ENCODE results near the gene HAPLN1. TPM values are rescaled to one million over a fixed set of nuclear protein-coding genes. Genes with fewer than 3 reads are reported as not detected.

The HAPLN1 gene
- total RNA-seq, 1 experiment from 2014 or later: not detected

- H3K9me2 ChIP-seq (replicated peaks; ENCODE audit: insufficient read depth, low read length): no peaks in the 10 kb centered on the region
- H3K9ac ChIP-seq (ENCODE audit: low read length): no peak overlapping the region
- no peak overlapping the region for H2AFZ ChIP-seq (ENCODE audit: low read length)
- DNase-seq: no peak
- no peak overlapping the region for H3K4me2 ChIP-seq (ENCODE audit: low read depth, low read length, poor library complexity, severe bottlenecking)
- no peaks in the 10 kb centered on the region for H3K4me1 ChIP-seq (ENCODE audit: low read length)
- no peaks in the 10 kb centered on the region for H4K20me1 ChIP-seq (ENCODE audit: insufficient read depth, low read depth, low read length)
- H3K79me2 ChIP-seq (ENCODE audit: low read length): no peaks in the 10 kb centered on the region
- no peaks in the 10 kb centered on the region for H3K36me3 ChIP-seq (ENCODE audit: insufficient read depth, low read length)
- no peak overlapping the region for H3K27ac ChIP-seq (ENCODE audit: low read length)
- no peak overlapping the region for H3K4me3 ChIP-seq (ENCODE audit: low read length)
- H3K27me3 ChIP-seq (ENCODE audit: low read length): no peaks in the 10 kb centered on the region
- H3K9me3 ChIP-seq (ENCODE audit: low read length): no peaks in the 10 kb centered on the region
These were observed 66.1 kb downstream of the HAPLN1 start for GRCh38 chr5:83654427-83654994.

DNA sequence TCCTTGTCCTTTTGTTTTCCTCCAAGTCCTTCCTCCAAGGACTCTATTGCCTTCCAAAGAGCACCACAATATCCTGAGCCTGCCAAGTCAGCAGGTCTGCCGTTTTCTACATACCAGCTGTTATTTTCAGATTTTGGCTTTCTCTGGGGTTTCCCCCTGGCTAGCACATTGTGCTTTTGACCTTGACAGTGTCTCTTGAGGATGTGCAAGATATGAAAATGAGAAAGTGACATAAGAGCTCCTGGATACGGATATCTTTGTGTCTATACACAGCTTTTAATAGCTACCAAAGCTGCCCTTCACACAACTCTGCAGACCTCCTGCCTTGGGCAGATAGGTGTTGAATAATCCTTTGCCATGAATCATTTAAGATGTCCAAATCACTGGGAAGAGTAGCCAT is 67.0 kb downstream of the HAPLN1 start:
- H3K4me1 ChIP-seq (ENCODE audit: low read length): no peaks in the 10 kb centered on the region
- DNase-seq: no peak

GRCh38 chr5:83645936-83646335 is 74.7 kb downstream of the HAPLN1 start:
- Histone ChIP-seq H3K79me2 (ENCODE audit: low read length) (no peaks in the 10 kb centered on the region), H3K9me3 (ENCODE audit: low read length) (no peaks in the 10 kb centered on the region), H3K4me2 (ENCODE audit: low read depth, low read length, poor library complexity, severe bottlenecking) (no peak overlapping the region), H3K9ac (ENCODE audit: low read length) (no peak overlapping the region), H3K36me3 (ENCODE audit: insufficient read depth, low read length) (no peaks in the 10 kb centered on the region), H3K4me3 (ENCODE audit: low read length) (no peak overlapping the region), H4K20me1 (ENCODE audit: insufficient read depth, low read depth, low read length) (no peaks in the 10 kb centered on the region), H2AFZ (ENCODE audit: low read length) (no peak overlapping the region), H3K27ac (ENCODE audit: low read length) (no peak overlapping the region), H3K27me3 (ENCODE audit: low read length) (no peaks in the 10 kb centered on the region), H3K9me2 (replicated peaks; ENCODE audit: insufficient read depth, low read length) (no peaks in the 10 kb centered on the region), H3K4me1 (ENCODE audit: low read length) (no peaks in the 10 kb centered on the region)
- DNase-seq: no peak

More for the DNA sequence above, 67.0 kb downstream of the HAPLN1 start:
- no peak overlapping the region for H2AFZ ChIP-seq (ENCODE audit: low read length)
- H3K79me2 ChIP-seq (ENCODE audit: low read length): no peaks in the 10 kb centered on the region
- H3K4me3 ChIP-seq (ENCODE audit: low read length): no peak overlapping the region
- no peak overlapping the region for H3K27ac ChIP-seq (ENCODE audit: low read length)
- no peak overlapping the region for H3K4me2 ChIP-seq (ENCODE audit: low read depth, low read length, poor library complexity, severe bottlenecking)
- H3K36me3 ChIP-seq (ENCODE audit: insufficient read depth, low read length): no peaks in the 10 kb centered on the region
- no peaks in the 10 kb centered on the region for H3K9me3 ChIP-seq (ENCODE audit: low read length)
- no peaks in the 10 kb centered on the region for H4K20me1 ChIP-seq (ENCODE audit: insufficient read depth, low read depth, low read length)
- H3K27me3 ChIP-seq (ENCODE audit: low read length): no peaks in the 10 kb centered on the region
- H3K9me2 ChIP-seq (replicated peaks; ENCODE audit: insufficient read depth, low read length): no peaks in the 10 kb centered on the region
- H3K9ac ChIP-seq (ENCODE audit: low read length): no peak overlapping the region

DNA sequence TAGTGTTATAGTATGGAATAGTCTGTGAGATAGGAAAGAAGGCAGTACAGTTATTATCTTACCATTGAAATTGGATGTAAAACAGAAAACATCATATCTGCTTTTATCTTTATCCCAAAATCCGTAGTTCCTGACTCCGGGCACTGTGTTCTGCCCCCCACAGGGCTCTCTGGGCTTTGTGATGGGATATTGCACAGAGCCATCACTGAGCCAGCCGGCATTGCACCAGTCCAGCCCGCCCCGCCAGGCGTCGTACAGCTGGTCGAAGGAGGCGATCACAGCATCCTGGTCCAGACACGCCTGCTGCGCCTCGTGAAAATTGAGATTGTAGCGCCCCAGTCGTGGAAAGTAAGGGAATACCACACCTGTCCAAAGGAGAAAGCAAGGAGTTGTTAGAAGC is 76.4 kb downstream of the HAPLN1 start:
- no peak overlapping the region for H3K4me3 ChIP-seq (ENCODE audit: low read length)
- no peaks in the 10 kb centered on the region for H3K9me3 ChIP-seq (ENCODE audit: low read length)
- H3K4me2 ChIP-seq (ENCODE audit: low read depth, low read length, poor library complexity, severe bottlenecking): no peak overlapping the region

GRCh38 chr5:83641946-83642345 is 78.7 kb downstream of the HAPLN1 start:
- no peaks in the 10 kb centered on the region for H3K27me3 ChIP-seq (ENCODE audit: low read length)
- H4K20me1 ChIP-seq (ENCODE audit: insufficient read depth, low read depth, low read length): no peaks in the 10 kb centered on the region
- no peak overlapping the region for H3K4me3 ChIP-seq (ENCODE audit: low read length)
- no peaks in the 10 kb centered on the region for H3K4me1 ChIP-seq (ENCODE audit: low read length)
- H3K9ac ChIP-seq (ENCODE audit: low read length): no peak overlapping the region
- DNase-seq: no peak
- H3K27ac ChIP-seq (ENCODE audit: low read length): no peak overlapping the region
- H3K36me3 ChIP-seq (ENCODE audit: insufficient read depth, low read length): no peaks in the 10 kb centered on the region
- no peaks in the 10 kb centered on the region for H3K79me2 ChIP-seq (ENCODE audit: low read length)
- H3K4me2 ChIP-seq (ENCODE audit: low read depth, low read length, poor library complexity, severe bottlenecking): no peak overlapping the region
- H3K9me2 ChIP-seq (replicated peaks; ENCODE audit: insufficient read depth, low read length): no peaks in the 10 kb centered on the region
- no peaks in the 10 kb centered on the region for H3K9me3 ChIP-seq (ENCODE audit: low read length)
- H2AFZ ChIP-seq (ENCODE audit: low read length): no peak overlapping the region

More for the DNA sequence above, 76.4 kb downstream of the HAPLN1 start:
- Histone ChIP-seq H3K36me3 (ENCODE audit: insufficient read depth, low read length) (no peaks in the 10 kb centered on the region), H2AFZ (ENCODE audit: low read length) (no peak overlapping the region), H3K79me2 (ENCODE audit: low read length) (no peaks in the 10 kb centered on the region), H3K27me3 (ENCODE audit: low read length) (no peaks in the 10 kb centered on the region), H3K27ac (ENCODE audit: low read length) (no peak overlapping the region), H4K20me1 (ENCODE audit: insufficient read depth, low read depth, low read length) (no peaks in the 10 kb centered on the region), H3K9ac (ENCODE audit: low read length) (no peak overlapping the region), H3K9me2 (replicated peaks; ENCODE audit: insufficient read depth, low read length) (no peaks in the 10 kb centered on the region), H3K4me1 (ENCODE audit: low read length) (no peaks in the 10 kb centered on the region)
- no peak for DNase-seq

- Histone ChIP-seq H3K9me3 (ENCODE audit: low read length) (no peaks in the 10 kb centered on the region), H3K9ac (ENCODE audit: low read length) (no peak overlapping the region), H2AFZ (ENCODE audit: low read length) (no peak overlapping the region), H4K20me1 (ENCODE audit: insufficient read depth, low read depth, low read length) (no peaks in the 10 kb centered on the region), H3K4me2 (ENCODE audit: low read depth, low read length, poor library complexity, severe bottlenecking) (no peak overlapping the region), H3K4me1 (ENCODE audit: low read length) (no peaks in the 10 kb centered on the region), H3K36me3 (ENCODE audit: insufficient read depth, low read length) (no peaks in the 10 kb centered on the region), H3K27me3 (ENCODE audit: low read length) (no peaks in the 10 kb centered on the region), H3K79me2 (ENCODE audit: low read length) (no peaks in the 10 kb centered on the region), H3K4me3 (ENCODE audit: low read length) (no peak overlapping the region), H3K27ac (ENCODE audit: low read length) (no peak overlapping the region), H3K9me2 (replicated peaks; ENCODE audit: insufficient read depth, low read length) (no peaks in the 10 kb centered on the region)
- DNase-seq: no peak
These were observed 80.7 kb downstream of the HAPLN1 start for GRCh38 chr5:83639911-83640310.

- Histone ChIP-seq H3K27me3 (ENCODE audit: low read length) (no peaks in the 10 kb centered on the region), H3K9me3 (ENCODE audit: low read length) (no peaks in the 10 kb centered on the region), H3K4me2 (ENCODE audit: low read depth, low read length, poor library complexity, severe bottlenecking) (no peak overlapping the region), H4K20me1 (ENCODE audit: insufficient read depth, low read depth, low read length) (no peaks in the 10 kb centered on the region), H3K4me3 (ENCODE audit: low read length) (no peak overlapping the region), H3K79me2 (ENCODE audit: low read length) (no peaks in the 10 kb centered on the region), H3K9me2 (replicated peaks; ENCODE audit: insufficient read depth, low read length) (no peaks in the 10 kb centered on the region), H3K4me1 (ENCODE audit: low read length) (no peaks in the 10 kb centered on the region), H3K27ac (ENCODE audit: low read length) (no peak overlapping the region), H3K36me3 (ENCODE audit: insufficient read depth, low read length) (no peaks in the 10 kb centered on the region), H2AFZ (ENCODE audit: low read length) (no peak overlapping the region), H3K9ac (ENCODE audit: low read length) (no peak overlapping the region)
- DNase-seq: no peak
These were observed 84.5 kb downstream of the HAPLN1 start for GRCh38 chr5:83636156-83636555.

- no peak overlapping the region for H3K4me3 ChIP-seq (ENCODE audit: low read length)
These were observed 87.4 kb downstream of the HAPLN1 start for GRCh38 chr5:83633285-83633684.

GRCh38 chr5:83632874-83633273 is 87.8 kb downstream of the HAPLN1 start:
- Histone ChIP-seq H3K27ac (ENCODE audit: low read length) (no peak overlapping the region), H3K4me1 (ENCODE audit: low read length) (no peaks in the 10 kb centered on the region), H3K79me2 (ENCODE audit: low read length) (no peaks in the 10 kb centered on the region), H3K4me2 (ENCODE audit: low read depth, low read length, poor library complexity, severe bottlenecking) (no peak overlapping the region), H3K27me3 (ENCODE audit: low read length) (no peaks in the 10 kb centered on the region), H3K4me3 (ENCODE audit: low read length) (no peak overlapping the region), H3K9me3 (ENCODE audit: low read length) (no peaks in the 10 kb centered on the region), H3K9me2 (replicated peaks; ENCODE audit: insufficient read depth, low read length) (no peaks in the 10 kb centered on the region), H4K20me1 (ENCODE audit: insufficient read depth, low read depth, low read length) (no peaks in the 10 kb centered on the region), H3K36me3 (ENCODE audit: insufficient read depth, low read length) (no peaks in the 10 kb centered on the region), H2AFZ (ENCODE audit: low read length) (no peak overlapping the region), H3K9ac (ENCODE audit: low read length) (no peak overlapping the region)
- DNase-seq: no peak

More at GRCh38 chr5:83633285-83633684, 87.4 kb downstream of the HAPLN1 start:
- no peaks in the 10 kb centered on the region for H4K20me1 ChIP-seq (ENCODE audit: insufficient read depth, low read depth, low read length)
- no peaks in the 10 kb centered on the region for H3K9me3 ChIP-seq (ENCODE audit: low read length)
- H3K27ac ChIP-seq (ENCODE audit: low read length): no peak overlapping the region
- no peaks in the 10 kb centered on the region for H3K27me3 ChIP-seq (ENCODE audit: low read length)
- H2AFZ ChIP-seq (ENCODE audit: low read length): no peak overlapping the region
- H3K9ac ChIP-seq (ENCODE audit: low read length): no peak overlapping the region
- no peak overlapping the region for H3K4me2 ChIP-seq (ENCODE audit: low read depth, low read length, poor library complexity, severe bottlenecking)
- no peaks in the 10 kb centered on the region for H3K36me3 ChIP-seq (ENCODE audit: insufficient read depth, low read length)
- no peaks in the 10 kb centered on the region for H3K4me1 ChIP-seq (ENCODE audit: low read length)
- no peaks in the 10 kb centered on the region for H3K79me2 ChIP-seq (ENCODE audit: low read length)
- DNase-seq: no peak
- H3K9me2 ChIP-seq (replicated peaks; ENCODE audit: insufficient read depth, low read length): no peaks in the 10 kb centered on the region

Data from Karpas-422 (cell line).